GM21717 (cell line): ENCODE data around the gene FUT6.

ENCODE experiments used
- ATAC-seq: cut with Tn5 transposase; IDR thresholded peaks from one replicate; pipeline ENCODE4 v1.9.1; 2021; ENCODE audit warnings: mild to moderate bottlenecking, moderate library complexity; ENCODE audit not compliant: unreplicated experiment

FUT6 gene

GRCh38 chr19:5806905-5807304, 32.6 kb downstream of the FUT6 start:
- no peak for ATAC-seq

- ATAC-seq, result no peak
Observed at GRCh38 chr19:5806133-5806489, 33.4 kb downstream of the FUT6 start.

DNA sequence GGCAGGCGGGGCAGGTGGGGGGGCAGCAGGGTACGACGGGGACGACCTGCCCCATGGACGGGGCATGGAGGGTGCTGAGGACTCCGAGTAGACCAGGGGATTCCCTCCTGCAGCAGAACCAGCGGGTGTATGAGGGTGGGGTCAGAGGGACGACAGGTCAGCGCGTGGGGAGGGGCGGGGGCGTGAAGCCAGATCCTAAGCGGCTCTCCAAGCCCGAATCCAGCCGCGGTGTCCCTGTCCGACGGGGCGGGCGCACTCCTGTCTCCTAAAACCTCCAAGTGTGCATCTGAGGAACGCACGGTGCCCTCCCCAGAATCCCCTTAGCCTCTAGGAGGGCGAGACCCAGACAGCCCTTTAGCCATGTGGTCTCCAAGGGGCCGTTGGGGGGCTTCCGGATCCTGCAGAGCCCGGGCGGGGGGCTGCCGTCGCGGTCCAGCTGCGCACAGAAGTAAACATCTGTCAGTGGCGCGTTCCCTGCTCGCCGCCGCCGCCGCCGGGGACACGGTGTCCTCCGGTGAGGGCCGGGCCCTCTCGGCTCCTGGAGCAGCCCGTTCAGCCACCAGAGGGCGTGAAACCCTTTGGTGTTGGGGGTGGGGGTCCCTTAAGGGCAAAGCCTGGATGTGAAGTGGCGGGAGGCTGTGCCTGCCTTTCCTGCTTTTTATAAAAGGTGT, 33.9 kb downstream of the FUT6 start:
- ATAC-seq, result no peak

DNA sequence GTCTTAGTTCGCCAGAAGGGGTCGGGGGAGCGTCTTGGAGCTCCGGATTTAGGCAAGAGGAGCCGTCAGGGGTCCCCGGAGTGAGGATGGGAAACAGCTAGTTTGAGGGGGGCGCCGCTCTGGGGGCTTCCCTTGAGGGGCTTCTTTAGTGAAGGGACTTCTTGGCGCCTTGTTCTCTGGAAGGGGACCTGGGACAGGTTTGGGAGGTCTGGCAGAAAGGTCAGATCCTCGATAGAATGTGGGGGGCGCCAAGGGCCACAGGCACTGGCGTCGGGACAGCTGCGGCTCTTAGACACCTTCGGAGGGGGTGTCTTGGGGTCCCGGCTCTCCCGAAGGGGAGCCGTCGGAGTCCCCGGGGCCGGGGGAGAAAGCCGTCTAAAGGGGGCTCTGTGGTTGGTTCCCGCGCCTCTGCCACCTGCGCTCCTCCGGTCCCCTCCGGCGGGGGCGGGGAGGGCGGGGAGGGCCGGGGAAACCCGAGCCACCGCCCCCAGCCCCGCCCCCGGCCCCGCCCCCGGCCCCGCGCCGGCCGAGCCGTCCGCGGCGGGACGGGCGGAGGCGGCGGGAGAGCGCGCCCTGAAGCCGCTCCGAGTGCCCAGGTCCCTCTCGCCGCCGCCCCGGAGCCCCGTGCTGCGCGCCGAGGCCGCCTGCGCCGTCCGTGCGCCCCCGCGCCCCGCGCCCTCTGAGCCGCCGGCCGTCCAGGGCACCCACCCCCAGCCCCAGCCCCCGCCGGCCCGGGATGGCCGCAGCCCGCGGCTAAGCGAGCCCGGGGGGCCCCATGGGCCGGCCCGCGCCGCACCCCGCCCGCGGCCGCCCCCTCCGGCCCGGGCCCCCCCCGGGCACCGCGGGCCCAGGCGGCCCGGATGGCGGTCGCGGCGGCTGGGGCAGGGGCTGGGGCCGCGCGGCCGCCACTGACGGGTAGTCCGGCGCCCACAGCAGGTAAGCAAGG, 34.7 kb downstream of the FUT6 start, which contains the start of gene NRTN:
Gene NRTN (plus strand): TSS at position 552 of the 946 bp plus-strand sequence. CDS start 19,099 bp downstream, outside the sequence.
- ATAC-seq, result no peak

- ATAC-seq, result peak; percentile 54
Observed at GRCh38 chr19:5803752-5804515, 35.6 kb downstream of the FUT6 start.

DNA sequence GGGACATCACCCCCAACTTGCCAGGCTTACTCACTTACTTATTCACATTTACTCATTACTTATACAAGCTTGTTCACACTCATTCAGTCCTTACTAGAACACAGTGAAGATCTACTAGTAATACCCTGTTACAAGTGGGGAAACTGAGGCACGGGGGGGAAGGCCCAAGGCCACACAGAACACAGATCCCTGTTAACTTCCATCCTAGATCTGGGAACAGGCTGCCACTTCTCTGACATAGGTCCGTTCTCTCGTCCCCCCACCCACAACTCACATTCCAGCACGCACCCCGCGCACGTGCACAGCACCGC, 36.1 kb downstream of the FUT6 start:
- ATAC-seq, result no peak

GRCh38 chr19:5801796-5802619, 37.5 kb downstream of the FUT6 start:
- no peak for ATAC-seq

- no peak for ATAC-seq
Observed at GRCh38 chr19:5800361-5801270, 38.9 kb downstream of the FUT6 start.

- no peak for ATAC-seq
Observed at GRCh38 chr19:5799247-5800241, 40.0 kb downstream of the FUT6 start.

DNA sequence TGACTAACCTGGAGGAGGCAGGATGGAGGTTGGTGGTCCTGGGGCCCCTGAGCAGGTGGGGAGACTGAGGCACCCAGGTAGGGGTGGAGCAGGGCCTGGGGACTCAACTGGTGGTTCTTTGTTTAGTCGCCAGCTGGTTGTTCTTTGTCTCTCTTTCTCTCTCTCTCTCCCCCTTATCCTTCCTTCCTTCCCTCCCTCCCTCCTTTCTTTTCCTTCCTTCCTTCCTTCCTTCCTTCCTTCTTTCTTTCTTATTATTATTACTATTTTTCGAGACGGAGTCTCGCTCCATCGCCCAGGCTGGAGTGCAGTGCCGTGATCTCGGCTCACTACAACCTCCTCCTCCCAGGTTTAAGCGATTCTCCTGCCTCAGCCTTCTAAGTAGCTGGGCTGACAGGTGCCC, 41.3 kb downstream of the FUT6 start:
- ATAC-seq, result no peak

- no peak for ATAC-seq
Observed at GRCh38 chr19:5795382-5795919, 44.1 kb downstream of the FUT6 start.

GRCh38 chr19:5793188-5793587, 46.3 kb downstream of the FUT6 start:
- ATAC-seq, result no peak

GRCh38 chr19:5792224-5792623, 47.3 kb downstream of the FUT6 start:
- ATAC-seq, result no peak

DNA sequence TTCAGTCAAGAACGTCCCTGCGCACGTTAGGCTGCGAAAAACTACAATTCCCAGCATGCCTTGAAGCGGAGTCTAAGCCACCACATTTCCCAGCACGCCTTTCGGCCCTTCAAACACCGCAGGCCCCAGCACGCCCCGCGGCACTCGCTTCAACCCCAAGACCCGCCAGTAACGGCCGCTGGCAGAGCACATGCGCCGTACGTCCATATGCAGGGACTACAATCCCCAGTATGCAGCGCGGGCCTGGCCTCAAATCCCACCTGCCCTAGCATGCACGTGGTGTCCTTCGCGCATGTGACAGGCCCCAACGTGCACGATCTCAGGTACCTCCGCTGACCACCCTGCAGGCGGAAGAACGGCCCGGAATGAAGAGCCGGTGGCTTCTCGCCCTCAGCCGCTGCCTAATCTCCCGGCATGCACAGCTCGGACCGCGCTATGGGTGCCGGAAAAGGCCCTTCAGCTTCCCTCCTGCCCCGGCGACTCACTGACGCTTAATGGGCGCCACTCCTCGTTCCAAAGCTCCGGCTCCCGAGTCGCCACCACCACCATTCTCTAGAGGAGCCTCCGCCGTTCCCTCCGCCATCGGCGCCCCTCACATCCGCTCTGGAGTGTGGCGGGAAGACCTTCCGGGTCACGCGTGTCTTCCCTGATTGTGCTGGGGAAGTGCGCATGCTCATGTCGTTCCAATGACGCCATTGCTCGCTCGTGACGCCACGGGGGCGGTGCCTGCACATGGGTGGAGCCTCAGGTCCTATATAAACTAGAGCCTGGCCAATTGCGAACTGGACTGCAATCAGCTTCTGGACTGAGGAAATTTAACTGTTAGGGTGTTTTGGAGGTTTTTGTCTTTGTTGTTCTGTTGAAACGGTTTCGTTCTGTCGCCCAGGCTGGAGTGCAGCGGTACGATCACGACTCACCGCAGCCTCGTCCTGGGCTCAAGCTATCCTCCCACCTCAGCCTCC, 48.7 kb downstream of the FUT6 start, which contains the start of gene DUS3L:
Gene DUS3L (minus strand): TSS at position 605 of the 962 bp plus-strand sequence. CDS start 22 bp downstream, at position 583.
- peak; percentile 76 for ATAC-seq

- no peak for ATAC-seq
Observed at GRCh38 chr19:5789886-5790558, 49.5 kb downstream of the FUT6 start.

DNA sequence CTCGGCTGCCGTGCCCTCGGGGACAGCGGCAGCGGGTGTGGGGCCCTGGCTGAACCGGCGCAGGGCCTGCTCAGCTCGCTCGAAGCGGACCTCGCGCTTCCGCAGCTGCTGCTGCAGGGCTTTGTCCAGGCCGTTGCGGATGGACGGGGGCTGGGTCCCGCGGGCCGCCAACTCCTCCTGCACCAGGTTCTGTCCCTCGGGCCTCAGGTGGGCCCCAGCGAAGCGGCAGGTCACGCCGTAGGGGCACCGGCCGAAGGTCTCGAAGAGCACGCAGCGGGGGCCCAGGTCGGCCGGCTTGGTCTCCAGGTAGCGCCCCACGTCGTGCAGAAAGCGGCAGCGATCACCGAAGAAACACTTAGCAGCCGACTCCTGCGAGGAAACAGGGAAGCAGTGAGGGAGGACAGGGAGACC, 50.1 kb downstream of the FUT6 start:
- no peak for ATAC-seq
